AG09309 (cell line): ENCODE data around the gene IPO11.

Experiments used
- DNase-seq: peaks from one replicate; pipeline ENCODE4 v3.0.0-alpha.2; 2010; ENCODE audit warnings: low read depth
- H3K4me3 ChIP-seq: 2 replicates; pipeline ENCODE4 v1.5.1; 2011; ENCODE audit warnings: mild to moderate bottlenecking, low read depth, low read length, moderate library complexity; ENCODE audit not compliant: control insufficient read depth
- TF ChIP-seq, protein P1 (sequence below): IDR thresholded peaks from 2 replicates; pipeline ENCODE4 v1.5.1; 2011; ENCODE audit warnings: mild to moderate bottlenecking, low read depth, low read length, inconsistent platforms; ENCODE audit not compliant: insufficient read depth, control insufficient read depth; ENCODE audit errors: missing control alignments

Gene IPO11

DNA sequence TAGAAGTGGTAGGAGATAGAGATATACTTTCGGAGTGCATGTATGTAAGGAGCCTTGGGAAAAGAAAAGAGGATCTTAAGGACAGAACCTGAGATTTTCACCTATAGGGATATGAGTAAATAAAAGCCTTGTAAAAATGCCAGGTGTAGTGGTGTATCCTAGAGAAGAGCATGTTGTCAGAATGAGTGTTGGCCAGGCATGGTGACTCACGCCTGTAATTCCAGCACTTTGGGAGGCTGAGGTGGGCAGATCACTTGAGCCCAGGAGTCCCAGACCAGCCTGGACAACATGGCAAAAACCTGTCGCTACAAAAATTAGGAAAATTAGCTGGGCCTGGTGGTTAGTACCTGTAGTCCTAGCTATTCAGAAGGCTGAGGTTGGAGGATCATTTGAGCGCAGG, 76.0 kb downstream of the IPO11 start:
- H3K4me3 ChIP-seq = no peak overlapping the region
- DNase-seq = no peak
- TF ChIP-seq, protein P1, sequence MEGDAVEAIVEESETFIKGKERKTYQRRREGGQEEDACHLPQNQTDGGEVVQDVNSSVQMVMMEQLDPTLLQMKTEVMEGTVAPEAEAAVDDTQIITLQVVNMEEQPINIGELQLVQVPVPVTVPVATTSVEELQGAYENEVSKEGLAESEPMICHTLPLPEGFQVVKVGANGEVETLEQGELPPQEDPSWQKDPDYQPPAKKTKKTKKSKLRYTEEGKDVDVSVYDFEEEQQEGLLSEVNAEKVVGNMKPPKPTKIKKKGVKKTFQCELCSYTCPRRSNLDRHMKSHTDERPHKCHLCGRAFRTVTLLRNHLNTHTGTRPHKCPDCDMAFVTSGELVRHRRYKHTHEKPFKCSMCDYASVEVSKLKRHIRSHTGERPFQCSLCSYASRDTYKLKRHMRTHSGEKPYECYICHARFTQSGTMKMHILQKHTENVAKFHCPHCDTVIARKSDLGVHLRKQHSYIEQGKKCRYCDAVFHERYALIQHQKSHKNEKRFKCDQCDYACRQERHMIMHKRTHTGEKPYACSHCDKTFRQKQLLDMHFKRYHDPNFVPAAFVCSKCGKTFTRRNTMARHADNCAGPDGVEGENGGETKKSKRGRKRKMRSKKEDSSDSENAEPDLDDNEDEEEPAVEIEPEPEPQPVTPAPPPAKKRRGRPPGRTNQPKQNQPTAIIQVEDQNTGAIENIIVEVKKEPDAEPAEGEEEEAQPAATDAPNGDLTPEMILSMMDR = no peak

DNA sequence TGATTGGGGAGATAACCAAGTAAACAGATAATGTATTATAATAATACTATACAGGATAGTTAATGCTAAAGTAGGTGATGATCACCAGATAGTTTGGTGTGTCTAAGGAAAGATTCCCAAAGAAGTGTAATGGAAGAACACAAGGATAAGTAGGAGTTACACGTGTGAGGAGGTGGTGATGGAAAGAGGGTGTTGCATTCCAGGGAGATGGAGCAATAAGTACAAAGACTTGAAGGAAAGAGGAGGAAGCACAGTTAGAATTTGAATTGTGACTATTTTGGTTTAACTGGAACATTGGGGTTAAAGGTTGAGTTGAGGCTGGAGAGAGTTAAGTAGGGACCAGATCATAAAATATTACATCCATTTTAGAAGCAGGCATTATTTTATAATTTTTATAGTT, 76.9 kb downstream of the IPO11 start:
- H3K4me3 ChIP-seq = no peak overlapping the region
- no peak for DNase-seq
- TF ChIP-seq, protein P1 = no peak

DNA sequence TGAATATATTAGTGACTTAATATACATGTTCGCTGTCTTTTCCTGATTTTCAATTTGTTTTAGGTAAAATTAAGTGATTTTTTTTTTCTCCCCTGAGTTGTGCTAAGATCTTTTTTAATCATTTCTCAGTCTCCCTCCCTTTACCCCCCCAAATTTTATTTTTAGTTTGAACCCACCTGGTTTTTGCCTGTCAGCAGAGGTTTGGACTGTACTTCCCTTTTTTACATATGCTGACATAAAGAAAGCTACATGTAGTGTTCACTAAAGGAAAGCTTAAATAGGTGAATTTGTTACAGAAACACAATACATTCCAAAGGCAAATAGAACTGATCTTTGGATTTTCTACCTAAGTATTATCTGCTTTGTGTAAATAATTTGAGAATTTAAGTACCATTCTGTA, 82.2 kb downstream of the IPO11 start:
- DNase-seq = no peak
- TF ChIP-seq, protein P1 = no peak
- no peak overlapping the region for H3K4me3 ChIP-seq

DNA sequence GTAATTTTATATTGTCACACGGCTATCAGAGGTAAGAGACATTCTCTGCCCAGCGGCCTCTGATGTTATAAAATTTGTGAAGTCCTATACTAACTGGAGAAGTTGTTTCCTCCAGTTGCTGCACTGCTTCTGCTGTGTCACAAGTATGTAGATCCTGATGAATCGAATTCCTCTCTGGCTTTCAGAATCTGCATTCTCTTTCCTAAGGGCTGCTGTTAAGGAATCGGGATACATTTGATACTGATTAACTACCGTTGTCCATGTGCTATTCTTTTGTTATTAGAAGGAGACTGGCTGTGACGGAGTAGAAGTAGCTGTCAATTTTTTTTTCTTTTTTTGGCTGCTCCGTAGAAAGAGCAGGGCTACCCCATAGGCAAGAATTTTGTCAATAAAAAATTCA, 84.3 kb downstream of the IPO11 start:
- TF ChIP-seq, protein P1 = no peak
- H3K4me3 ChIP-seq = no peak overlapping the region

DNA sequence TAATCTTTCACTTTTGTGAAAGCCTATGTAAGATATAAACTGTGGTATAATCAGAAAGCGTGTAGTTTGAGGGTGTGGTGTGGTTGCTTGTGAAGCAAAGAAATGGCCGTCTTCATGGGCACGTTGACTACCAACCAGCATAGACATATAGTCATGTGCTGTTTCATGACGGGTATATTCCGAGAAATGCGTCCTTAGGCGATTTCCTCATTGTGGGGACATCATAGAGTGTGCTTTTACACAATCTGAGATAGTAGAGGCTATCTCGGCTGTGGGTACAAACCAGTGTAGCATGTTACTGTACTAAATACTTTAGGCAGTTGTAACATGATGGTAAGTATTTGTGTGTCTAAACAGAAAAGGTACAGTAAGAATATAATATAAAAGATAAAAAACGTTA, 86.4 kb downstream of the IPO11 start:
- no peak overlapping the region for H3K4me3 ChIP-seq
- no peak for DNase-seq
- TF ChIP-seq, protein P1 = no peak

More for the DNA sequence above, 84.3 kb downstream of the IPO11 start:
- DNase-seq = no peak

DNA sequence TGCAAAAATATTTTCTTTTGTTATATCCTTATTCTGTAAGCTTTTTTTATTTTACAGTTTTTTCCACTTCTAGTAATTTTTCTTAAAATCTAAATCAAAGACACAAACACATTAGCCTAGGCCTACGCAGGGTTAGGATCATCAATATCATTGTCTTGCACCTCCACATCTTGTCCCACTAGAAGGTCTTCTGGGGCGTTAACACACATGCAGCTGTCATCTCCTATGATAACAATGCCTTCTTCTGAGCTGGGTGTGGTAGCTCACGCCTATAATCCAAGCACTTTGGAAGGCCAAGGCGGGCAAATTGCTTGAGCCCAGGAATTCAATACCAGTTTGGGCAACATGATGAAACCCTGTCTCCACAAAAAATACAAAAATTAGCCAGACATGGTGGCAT, 87.2 kb downstream of the IPO11 start:
- no peak for DNase-seq
- H3K4me3 ChIP-seq = no peak overlapping the region
- TF ChIP-seq, protein P1 = no peak
